DOHH2 (cell line): Measurements from ENCODE around the gene ALOX5.

Experiments
- EZH2phosphoT487 ChIP-seq: fragments of 200-600 bp; sonication (generic); IDR thresholded peaks from 2 replicates; pipeline ENCODE4 v1.6.1; 2017; ENCODE audit warnings: borderline replicate concordance, mild to moderate bottlenecking, antibody characterized with exemption, low read length, moderate library complexity, mixed read lengths
- TF ChIP-seq, protein P1 (sequence below): fragments of 200-600 bp; sonication (generic); IDR thresholded peaks from one replicate; pipeline ENCODE4 v1.5.1; 2014; ENCODE audit warnings: antibody characterized with exemption, mild to moderate bottlenecking, low read depth, low read length; ENCODE audit not compliant: poor library complexity, severe bottlenecking

DNA sequence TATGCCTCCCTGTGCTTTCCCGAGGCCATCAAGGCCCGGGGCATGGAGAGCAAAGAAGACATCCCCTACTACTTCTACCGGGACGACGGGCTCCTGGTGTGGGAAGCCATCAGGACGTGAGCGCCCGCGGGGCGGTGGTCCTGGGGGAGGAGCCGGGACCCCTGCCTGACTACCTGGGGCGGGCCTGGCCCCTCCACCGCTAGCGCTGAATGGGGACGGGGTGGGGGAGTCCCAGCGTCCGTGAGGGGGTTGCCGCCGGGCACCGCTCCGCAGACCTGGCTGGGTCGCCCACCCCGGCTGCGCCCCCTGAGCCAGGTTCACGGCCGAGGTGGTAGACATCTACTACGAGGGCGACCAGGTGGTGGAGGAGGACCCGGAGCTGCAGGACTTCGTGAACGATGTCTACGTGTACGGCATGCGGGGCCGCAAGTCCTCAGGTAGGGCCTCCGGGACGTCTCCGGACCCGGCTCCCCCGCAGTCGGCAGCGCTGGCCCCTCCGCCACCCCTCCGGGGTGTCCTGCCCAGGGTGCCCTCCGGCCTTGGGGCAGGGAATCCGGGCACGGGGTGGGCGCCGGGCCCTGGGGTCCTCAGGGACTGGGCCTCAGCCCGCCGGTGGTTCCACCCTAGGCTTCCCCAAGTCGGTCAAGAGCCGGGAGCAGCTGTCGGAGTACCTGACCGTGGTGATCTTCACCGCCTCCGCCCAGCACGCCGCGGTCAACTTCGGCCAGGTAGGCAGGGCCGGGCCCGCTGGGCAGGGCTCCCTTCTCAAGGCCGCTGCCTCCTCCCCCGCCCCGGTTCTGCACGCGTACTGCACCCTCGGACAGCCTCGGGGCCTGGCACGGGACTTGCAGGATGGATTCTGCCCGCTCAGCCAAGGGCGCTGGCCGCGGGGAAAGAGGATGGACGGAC, 69.3 kb downstream of the ALOX5 start:
- TF ChIP-seq, protein P1, sequence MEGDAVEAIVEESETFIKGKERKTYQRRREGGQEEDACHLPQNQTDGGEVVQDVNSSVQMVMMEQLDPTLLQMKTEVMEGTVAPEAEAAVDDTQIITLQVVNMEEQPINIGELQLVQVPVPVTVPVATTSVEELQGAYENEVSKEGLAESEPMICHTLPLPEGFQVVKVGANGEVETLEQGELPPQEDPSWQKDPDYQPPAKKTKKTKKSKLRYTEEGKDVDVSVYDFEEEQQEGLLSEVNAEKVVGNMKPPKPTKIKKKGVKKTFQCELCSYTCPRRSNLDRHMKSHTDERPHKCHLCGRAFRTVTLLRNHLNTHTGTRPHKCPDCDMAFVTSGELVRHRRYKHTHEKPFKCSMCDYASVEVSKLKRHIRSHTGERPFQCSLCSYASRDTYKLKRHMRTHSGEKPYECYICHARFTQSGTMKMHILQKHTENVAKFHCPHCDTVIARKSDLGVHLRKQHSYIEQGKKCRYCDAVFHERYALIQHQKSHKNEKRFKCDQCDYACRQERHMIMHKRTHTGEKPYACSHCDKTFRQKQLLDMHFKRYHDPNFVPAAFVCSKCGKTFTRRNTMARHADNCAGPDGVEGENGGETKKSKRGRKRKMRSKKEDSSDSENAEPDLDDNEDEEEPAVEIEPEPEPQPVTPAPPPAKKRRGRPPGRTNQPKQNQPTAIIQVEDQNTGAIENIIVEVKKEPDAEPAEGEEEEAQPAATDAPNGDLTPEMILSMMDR: no peak
- no peak for TF ChIP-seq EZH2phosphoT487
